Mucosa of descending colon (tissue), 3 donors: ENCODE results near the gene XPO1. TPM values are rescaled to one million over a fixed set of nuclear protein-coding genes. Genes with fewer than 3 reads are reported as not detected.
"Not testable (repeated sequence)": the region's sequence is repeated elsewhere in the genome, so short reads cannot be mapped to it uniquely, and the experiment has no call there.

ENCODE experiments used
- ATAC-seq: fragments of 200-7000 bp; cut with Tn5 transposase; one replicate; pipeline ENCODE4 v1.9.1; 2020; ENCODE audit warnings: mild to moderate bottlenecking, moderate library complexity
- DNase-seq, 3 donors: peaks; one replicate each; pipeline ENCODE4 v3.0.0-alpha.2; 2020
- H3K36me3 ChIP-seq: fragments of 200-600 bp; one replicate; pipeline ENCODE4 v1.8.0; 2021; ENCODE audit warnings: low read depth, mild to moderate bottlenecking
- H3K4me1 ChIP-seq: fragments of 200-600 bp; one replicate; pipeline ENCODE4 v1.8.0; 2021; ENCODE audit warnings: low read depth, mild to moderate bottlenecking
- H3K4me3 ChIP-seq: fragments of 200-600 bp; one replicate; pipeline ENCODE4 v1.8.0; 2021; ENCODE audit warnings: mild to moderate bottlenecking
- H3K9me3 ChIP-seq: fragments of 200-600 bp; one replicate; pipeline ENCODE4 v1.8.0; 2021; ENCODE audit warnings: mild to moderate bottlenecking
- intact Hi-C, 2 donors: fragments of 100-400 bp; cut with DNase I in 1 of 2; cut with micrococcal nuclease in 1 of 2; formaldehyde crosslinking; loops; one replicate each; pipeline versions ENCODE4 v1.11.0 to v1.11.1; 2022; cut with DNase I, micrococcal nuclease
- total RNA-seq, 3 donors: library from RNA; stranded (reverse); fragmentation: NEBNext Ultra II Directional in 2 of 3; extraction: Animal tissue kit (Norgen Biotek cat#: 25700) in 2 of 3; gene quantifications; one replicate each; pipeline versions ENCODE4 v1.2.1 to v1.2.4, GENCODE V29; 2021 to 2023
- TF ChIP-seq, protein P1 (sequence below): fragments of 200-600 bp; IDR thresholded peaks from one replicate; pipeline ENCODE4 v1.8.0; 2022; ENCODE audit warnings: antibody characterized with exemption, mild to moderate bottlenecking
- donor health status: DM: no; HTN: no; CAD: no; lungs with moderate emphysema.
- donor health status: DM: no; HTN: no; CAD: no.
- donor health status: DM: no; HTN: yes; CAD: no.

The XPO1 gene
- total RNA-seq, 3 donors from 2014 or later: 76.8 to 94.1 (median 87.5) TPM

DNA sequence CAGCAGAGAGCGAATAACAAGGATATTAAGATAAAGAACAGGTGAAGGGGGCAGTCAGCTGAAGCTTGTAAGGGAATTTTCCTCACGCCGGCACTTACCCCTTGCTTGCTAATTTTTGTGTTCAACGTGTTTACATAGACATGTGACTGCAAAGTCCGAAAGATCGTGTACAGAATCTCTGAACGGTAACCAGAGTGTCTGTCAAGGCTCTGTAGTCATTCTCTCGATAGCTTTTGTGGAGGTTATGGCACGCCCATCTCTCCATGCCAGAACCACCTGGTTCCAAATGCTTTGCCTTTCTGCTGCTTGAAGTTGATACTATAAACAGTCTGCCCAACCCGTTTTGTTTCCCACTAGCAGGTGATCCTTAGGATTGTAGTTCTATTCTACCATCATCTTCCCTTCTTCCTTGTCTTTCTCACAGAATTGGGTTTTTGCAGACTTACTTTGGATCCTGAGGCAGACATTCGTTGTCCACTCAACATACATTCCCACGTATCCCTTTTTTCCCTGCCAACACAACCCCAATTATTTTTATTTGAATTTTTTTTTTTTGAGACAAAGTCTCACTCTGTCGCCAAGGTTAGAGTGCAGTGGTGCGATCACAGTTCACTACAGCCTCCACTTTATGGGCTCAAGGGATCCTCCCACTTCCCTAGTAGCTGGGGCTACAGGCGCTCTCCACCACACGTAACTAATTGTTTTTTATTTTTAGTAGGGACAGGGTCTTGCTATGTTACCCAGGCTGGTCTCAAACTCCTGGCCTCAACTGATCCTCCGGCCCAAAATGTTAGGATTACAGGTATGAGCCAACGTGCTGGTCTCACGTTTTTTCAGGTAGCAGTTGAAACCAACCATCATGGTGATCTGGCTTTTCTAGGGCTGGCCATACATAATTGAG, 66.0 kb downstream of the XPO1 start:
- Histone ChIP-seq H3K4me1 (peaks cover 18% of the 10 kb centered on the region), H3K4me3 (peak overlapping the region; percentile 81), H3K9me3 (no peaks in the 10 kb centered on the region), H3K36me3 (no peaks in the 10 kb centered on the region)
- TF ChIP-seq, protein P1, sequence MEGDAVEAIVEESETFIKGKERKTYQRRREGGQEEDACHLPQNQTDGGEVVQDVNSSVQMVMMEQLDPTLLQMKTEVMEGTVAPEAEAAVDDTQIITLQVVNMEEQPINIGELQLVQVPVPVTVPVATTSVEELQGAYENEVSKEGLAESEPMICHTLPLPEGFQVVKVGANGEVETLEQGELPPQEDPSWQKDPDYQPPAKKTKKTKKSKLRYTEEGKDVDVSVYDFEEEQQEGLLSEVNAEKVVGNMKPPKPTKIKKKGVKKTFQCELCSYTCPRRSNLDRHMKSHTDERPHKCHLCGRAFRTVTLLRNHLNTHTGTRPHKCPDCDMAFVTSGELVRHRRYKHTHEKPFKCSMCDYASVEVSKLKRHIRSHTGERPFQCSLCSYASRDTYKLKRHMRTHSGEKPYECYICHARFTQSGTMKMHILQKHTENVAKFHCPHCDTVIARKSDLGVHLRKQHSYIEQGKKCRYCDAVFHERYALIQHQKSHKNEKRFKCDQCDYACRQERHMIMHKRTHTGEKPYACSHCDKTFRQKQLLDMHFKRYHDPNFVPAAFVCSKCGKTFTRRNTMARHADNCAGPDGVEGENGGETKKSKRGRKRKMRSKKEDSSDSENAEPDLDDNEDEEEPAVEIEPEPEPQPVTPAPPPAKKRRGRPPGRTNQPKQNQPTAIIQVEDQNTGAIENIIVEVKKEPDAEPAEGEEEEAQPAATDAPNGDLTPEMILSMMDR: no peak
- intact Hi-C loops: no loop called here
- ATAC-seq (peak; percentile 7), DNase-seq (peak in 1 of 3 donors; percentile 55)

DNA sequence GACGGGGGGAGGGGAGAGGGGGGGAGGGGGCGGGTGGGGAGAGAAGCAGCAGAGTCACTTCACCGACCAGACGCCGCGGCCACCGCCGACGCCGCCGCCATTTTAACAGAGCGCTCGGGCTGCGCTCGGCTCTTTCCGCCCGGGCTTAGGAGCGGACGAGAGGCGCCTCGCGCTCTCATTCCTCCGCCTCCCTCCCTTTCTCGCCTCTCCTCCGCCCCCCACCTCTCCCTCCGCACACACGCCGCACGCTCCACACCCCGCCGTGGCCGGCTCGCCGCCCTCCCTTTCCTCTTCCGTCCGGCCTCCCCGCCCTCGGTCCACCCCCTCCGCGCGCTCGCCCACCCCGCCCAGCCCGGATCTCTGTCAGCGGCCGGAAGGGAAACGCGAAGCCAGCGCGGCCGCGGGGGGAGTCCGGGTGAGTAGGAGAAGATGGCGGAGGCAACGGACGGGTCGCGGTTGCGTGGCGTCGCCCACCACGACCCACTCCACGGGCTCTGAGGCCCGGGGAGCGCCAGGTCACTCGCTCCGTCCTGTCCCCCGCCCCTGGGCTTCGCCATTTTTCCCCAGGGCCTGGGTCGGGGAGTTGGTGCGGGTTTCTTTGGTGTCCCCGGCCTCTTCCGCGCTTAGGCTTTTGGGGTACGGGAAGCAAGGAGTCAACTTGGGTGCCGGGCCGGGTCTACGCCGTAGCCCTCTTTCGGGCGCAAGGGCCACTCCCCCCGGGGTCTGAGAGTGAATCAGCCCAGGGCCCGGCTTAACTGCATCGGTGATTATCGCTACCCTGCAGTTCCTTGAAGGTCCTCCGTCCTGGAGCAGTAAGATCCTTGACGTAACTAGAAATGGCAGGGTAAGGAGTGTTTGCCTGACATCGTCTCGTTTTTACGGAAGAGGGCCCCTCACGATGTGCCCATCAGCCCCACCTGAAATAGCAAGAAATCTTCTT, 66.9 kb downstream of the XPO1 start, which contains the start of gene USP34:
USP34 (minus strand) TSS at position 123 of the 940 bp plus-strand sequence. CDS start 395 bp downstream, outside the sequence.
- H3K4me1 ChIP-seq: peaks cover 18% of the 10 kb centered on the region
- DNase-seq (peak; percentile 94 to 98 (median 97)), ATAC-seq (peak; percentile 93)
- intact Hi-C loops: no loop called here
- H3K9me3 ChIP-seq: no peaks in the 10 kb centered on the region
- H3K4me3 ChIP-seq: peak within 1 kb of the TSS; percentile 81
- TF ChIP-seq, protein P1: no peak
- H3K36me3 ChIP-seq: no peaks in the 10 kb centered on the region

DNA sequence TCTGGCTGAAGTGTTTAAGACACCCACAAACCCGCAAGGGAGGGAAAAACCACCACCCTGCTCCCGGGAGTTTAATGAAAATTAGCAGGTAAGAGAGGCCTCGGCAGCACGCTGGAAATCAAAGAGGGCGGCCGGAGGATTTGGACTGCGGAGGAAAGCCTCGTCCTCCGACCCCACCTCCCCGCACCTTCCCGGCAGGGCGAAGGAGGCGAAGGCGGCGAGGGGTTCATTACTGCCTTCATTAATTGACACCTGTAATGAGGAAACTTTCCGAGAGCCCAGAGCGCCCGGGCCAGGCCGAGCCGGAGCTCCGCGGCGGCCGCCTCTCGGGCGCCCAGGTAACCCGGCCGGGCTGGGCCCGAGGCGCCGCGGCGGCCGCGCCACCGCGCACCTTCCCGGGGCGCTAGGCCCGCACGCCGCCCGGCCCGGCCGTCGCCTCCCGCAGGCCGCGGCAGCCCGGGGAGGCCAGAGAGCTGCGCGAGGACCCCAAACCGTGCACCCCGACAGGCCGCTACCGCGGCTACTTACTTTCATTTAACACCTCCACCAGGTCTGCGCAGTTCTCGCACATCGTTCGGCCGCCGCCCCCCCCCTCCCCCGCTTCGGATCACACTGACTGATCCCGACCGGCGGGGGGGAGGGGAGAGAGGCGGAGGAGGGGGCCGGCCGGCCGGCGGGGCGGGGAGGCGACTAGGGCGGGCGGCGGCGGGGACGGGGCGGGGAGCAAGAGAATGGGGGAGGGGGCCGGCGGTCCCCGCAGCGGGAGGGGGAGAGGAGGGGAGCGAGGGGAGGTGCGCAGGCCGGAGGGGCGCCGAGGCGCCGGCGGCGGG, 67.8 kb downstream of the XPO1 start:
- Histone ChIP-seq H3K36me3 (no peaks in the 10 kb centered on the region), H3K4me1 (peaks cover 18% of the 10 kb centered on the region), H3K4me3 (peak overlapping the region; percentile 81), H3K9me3 (no peaks in the 10 kb centered on the region)
- ATAC-seq (peak; percentile 78), DNase-seq (peak; percentile 93 to 94 (median 94))
- intact Hi-C loops: no loop called here
- TF ChIP-seq, protein P1: no peak

DNA sequence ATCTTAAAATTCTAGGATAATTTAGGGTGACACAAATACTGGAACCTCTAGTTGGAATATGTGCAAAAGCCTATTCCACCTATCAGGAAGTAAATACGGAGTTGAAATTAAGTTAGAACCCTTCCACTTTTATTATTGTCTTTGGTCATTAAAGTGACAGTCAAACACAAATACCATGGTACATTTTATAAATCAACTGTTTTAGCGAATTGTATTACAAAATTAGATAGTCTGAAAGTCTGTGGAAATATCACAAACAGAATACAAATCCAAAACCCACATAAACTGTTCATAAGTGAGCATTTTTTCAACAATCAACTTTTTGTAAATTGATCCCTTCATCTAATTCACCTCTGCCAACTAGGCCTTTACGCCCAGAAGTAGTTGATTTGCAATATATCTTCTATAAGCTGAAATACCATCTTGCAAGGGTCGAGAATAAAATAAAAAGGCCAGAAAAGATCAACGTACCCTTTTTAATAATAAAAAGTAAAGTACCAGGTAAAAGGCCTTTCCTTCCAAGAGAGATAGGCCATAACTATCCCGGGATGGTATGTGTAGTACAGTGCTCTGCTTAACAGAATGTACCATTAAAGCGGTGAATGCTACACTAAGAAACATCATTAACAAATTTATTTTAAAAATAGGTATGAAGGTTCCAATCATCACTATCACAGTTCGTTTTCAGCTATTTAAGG, 68.6 kb downstream of the XPO1 start:
- no peak for DNase-seq
- intact Hi-C loops: no loop called here
- H3K9me3 ChIP-seq: no peaks in the 10 kb centered on the region
- TF ChIP-seq, protein P1: no peak
- ATAC-seq: no peak
- H3K36me3 ChIP-seq: no peaks in the 10 kb centered on the region
- peak overlapping the region; percentile 81 for H3K4me3 ChIP-seq
- peaks cover 21% of the 10 kb centered on the region for H3K4me1 ChIP-seq

DNA sequence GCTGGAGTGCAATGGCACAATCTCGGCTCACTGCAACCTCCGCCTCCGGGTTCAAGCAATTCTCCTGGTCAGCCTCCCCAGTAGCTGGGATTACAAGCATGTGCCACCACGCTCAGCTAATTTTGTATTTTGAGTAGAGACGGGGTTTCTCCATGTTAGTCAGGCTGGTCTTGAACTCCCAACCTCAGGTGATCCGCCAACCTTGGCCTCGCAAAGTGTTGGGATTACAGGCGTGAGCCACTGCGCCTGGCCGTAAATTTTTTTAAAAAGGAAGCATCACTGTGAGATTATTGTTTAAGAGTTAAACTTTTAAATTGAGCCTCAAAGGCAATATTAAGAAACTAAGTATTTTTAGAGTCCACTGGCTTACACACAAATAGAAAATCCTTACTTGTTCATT, 69.9 kb downstream of the XPO1 start:
- H3K9me3 ChIP-seq, DNase-seq, H3K36me3 ChIP-seq, H3K4me3 ChIP-seq, ATAC-seq, intact Hi-C loops: not testable (repeated sequence)
- H3K4me1 ChIP-seq: peaks cover 31% of the 10 kb centered on the region
